ENCODE data around the gene LRP2.
"Not testable (repeated sequence)": the region's sequence is repeated elsewhere in the genome, so short reads cannot be mapped to it uniquely, and the experiment has no call there.

Gene LRP2

DNA sequence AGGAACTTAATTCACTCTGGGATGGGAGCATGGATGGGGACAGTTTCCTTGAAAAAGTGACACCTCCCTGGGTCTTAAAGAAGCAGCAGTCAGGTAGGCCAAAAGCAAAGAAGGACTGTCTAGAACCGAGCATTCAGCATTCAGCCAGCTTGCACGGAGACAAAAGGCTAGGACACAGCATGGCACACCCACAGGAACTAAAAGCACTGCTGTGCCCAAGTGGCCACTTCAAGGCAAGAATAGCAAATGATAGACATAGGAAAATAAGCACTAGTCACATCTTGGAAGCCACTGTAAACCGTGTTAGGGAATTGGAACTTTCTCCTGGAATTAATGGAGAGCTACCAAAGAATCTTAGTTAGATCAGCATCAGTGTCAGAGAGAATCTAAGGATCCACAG, 47.0 kb downstream of the LRP2 start:
- TF ChIP-seq EZH2phosphoT487 (IDR thresholded peaks at IDR 0.05; ENCODE audit: borderline replicate concordance), result no peak
- TF ChIP-seq, protein P1, sequence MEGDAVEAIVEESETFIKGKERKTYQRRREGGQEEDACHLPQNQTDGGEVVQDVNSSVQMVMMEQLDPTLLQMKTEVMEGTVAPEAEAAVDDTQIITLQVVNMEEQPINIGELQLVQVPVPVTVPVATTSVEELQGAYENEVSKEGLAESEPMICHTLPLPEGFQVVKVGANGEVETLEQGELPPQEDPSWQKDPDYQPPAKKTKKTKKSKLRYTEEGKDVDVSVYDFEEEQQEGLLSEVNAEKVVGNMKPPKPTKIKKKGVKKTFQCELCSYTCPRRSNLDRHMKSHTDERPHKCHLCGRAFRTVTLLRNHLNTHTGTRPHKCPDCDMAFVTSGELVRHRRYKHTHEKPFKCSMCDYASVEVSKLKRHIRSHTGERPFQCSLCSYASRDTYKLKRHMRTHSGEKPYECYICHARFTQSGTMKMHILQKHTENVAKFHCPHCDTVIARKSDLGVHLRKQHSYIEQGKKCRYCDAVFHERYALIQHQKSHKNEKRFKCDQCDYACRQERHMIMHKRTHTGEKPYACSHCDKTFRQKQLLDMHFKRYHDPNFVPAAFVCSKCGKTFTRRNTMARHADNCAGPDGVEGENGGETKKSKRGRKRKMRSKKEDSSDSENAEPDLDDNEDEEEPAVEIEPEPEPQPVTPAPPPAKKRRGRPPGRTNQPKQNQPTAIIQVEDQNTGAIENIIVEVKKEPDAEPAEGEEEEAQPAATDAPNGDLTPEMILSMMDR (conservative IDR thresholded peaks at IDR 0.05; ENCODE audit: low read length), result no peak
- H3K9ac ChIP-seq (ENCODE audit: low read depth, low read length, poor library complexity, severe bottlenecking), result no peak overlapping the region

DNA sequence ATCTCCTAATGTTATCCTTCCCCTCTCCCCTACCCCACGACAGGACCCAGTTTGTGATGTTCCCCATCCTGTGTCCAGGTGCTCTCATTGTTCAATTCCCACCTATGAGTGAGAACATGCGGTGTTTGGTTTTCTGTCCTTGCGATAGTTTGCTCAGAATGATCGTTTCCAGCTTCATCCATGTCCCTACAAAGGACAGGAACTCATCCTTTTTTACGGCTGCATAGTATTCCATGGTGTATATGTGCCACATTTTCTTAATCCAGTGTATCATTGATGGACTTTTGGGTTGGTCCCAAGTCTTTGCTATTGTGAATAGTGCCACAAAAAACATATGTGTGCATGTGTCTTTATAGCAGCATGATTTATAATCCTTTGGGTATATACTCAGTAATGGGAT, 54.0 kb downstream of the LRP2 start:
- not testable (repeated sequence) for H3K9ac ChIP-seq (ENCODE audit: low read depth, low read length, poor library complexity, severe bottlenecking); H3K9me2 ChIP-seq (replicated peaks; ENCODE audit: low read depth, low read length); H3K9me3 ChIP-seq (ENCODE audit: insufficient read depth, low read depth, low read length); H4K20me1 ChIP-seq (ENCODE audit: insufficient read depth, low read length, poor library complexity, severe bottlenecking); H3F3A ChIP-seq (ENCODE audit: low read depth); H2AFZ ChIP-seq (ENCODE audit: low read length); H3K4me1 ChIP-seq (ENCODE audit: insufficient read depth, low read length, poor library complexity, severe bottlenecking); H3K79me2 ChIP-seq (ENCODE audit: insufficient read depth, low read length); H3K4me2 ChIP-seq (ENCODE audit: low read depth, low read length, poor library complexity, severe bottlenecking); H3K27me3 ChIP-seq (ENCODE audit: insufficient read depth, low read length, poor library complexity, severe bottlenecking); H3K36me3 ChIP-seq (ENCODE audit: insufficient read depth, low read length); H3K4me3 ChIP-seq (ENCODE audit: low read length, poor library complexity, severe bottlenecking)

More for the DNA sequence above, 47.0 kb downstream of the LRP2 start:
- no peaks in the 10 kb centered on the region for H4K20me1 ChIP-seq (ENCODE audit: insufficient read depth, low read length, poor library complexity, severe bottlenecking)
- H3K4me3 ChIP-seq (ENCODE audit: low read length, poor library complexity, severe bottlenecking), result no peak overlapping the region
- H3K9me3 ChIP-seq (ENCODE audit: insufficient read depth, low read depth, low read length), result no peaks in the 10 kb centered on the region
- no peaks in the 10 kb centered on the region for H3K36me3 ChIP-seq (ENCODE audit: insufficient read depth, low read length)
- no peaks in the 10 kb centered on the region for H3K4me1 ChIP-seq (ENCODE audit: insufficient read depth, low read length, poor library complexity, severe bottlenecking)
- peaks cover 5% of the 10 kb centered on the region for H3K27me3 ChIP-seq (ENCODE audit: insufficient read depth, low read length, poor library complexity, severe bottlenecking)
- no peak overlapping the region for H2AFZ ChIP-seq (ENCODE audit: low read length)
- no peaks in the 10 kb centered on the region for H3K9me2 ChIP-seq (replicated peaks; ENCODE audit: low read depth, low read length)
- no peaks in the 10 kb centered on the region for H3F3A ChIP-seq (ENCODE audit: low read depth)
- H3K4me2 ChIP-seq (ENCODE audit: low read depth, low read length, poor library complexity, severe bottlenecking), result no peak overlapping the region
- no peaks in the 10 kb centered on the region for H3K79me2 ChIP-seq (ENCODE audit: insufficient read depth, low read length)

DNA sequence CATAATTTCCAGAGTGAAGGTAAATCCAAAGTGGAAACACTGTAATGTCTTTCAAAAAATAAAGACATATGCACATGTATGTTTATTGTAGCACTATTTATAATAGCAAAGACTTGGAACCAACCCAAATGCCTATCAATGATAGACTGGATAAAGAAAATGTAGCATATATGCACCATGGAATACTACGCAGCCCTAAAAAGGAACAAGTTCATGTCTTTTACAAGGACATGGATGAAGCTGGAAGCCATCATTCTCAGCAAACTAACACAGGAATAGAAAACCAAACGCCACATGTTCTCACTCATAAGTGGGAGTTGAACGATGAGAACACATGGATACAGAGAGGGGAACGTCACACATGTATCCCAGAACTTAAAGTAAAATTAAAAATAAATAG, 57.6 kb downstream of the LRP2 start:
- not testable (repeated sequence) for H3K4me1 ChIP-seq (ENCODE audit: insufficient read depth, low read length, poor library complexity, severe bottlenecking); H3K79me2 ChIP-seq (ENCODE audit: insufficient read depth, low read length); H3F3A ChIP-seq (ENCODE audit: low read depth); H3K4me2 ChIP-seq (ENCODE audit: low read depth, low read length, poor library complexity, severe bottlenecking); H3K36me3 ChIP-seq (ENCODE audit: insufficient read depth, low read length); H4K20me1 ChIP-seq (ENCODE audit: insufficient read depth, low read length, poor library complexity, severe bottlenecking); H3K9me2 ChIP-seq (replicated peaks; ENCODE audit: low read depth, low read length); H3K4me3 ChIP-seq (ENCODE audit: low read length, poor library complexity, severe bottlenecking); H3K27me3 ChIP-seq (ENCODE audit: insufficient read depth, low read length, poor library complexity, severe bottlenecking); H3K9ac ChIP-seq (ENCODE audit: low read depth, low read length, poor library complexity, severe bottlenecking); H3K9me3 ChIP-seq (ENCODE audit: insufficient read depth, low read depth, low read length); H2AFZ ChIP-seq (ENCODE audit: low read length)

DNA sequence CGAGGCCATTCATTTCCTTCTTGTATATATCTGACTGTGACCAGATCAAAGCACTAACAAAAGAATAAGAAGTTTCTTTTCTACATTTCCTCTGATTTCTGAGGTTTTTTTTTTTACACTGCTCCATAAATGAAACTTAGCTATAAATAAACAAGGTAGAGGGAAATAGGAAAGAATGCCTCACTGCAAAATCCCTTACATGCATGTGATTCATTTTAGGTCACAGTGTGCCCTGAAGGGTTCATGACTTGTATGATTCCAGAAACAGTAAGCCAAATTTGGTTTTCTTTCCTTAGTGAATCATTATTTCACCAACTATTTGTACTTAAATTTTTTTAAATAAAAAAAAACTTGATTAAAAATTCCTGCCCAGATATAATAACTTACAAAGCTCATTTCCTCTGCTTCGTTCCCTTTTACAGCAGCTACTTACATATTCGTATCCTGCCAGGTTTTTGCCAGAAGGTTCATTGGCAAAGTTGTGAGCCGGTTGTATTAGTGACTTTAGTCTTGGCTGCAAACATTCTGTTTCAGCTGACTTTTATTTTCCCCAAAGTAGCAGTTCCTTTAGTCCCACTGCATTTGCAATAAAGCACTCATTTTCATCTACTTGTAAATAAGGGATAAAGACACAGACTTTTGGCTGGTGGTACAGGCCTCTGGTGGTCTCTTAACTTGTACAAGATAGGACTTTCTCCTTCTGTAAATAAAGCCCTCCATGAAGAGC, 58.6 kb downstream of the LRP2 start:
- Histone ChIP-seq H3K4me2 (ENCODE audit: low read depth, low read length, poor library complexity, severe bottlenecking) (no peak overlapping the region), H4K20me1 (ENCODE audit: insufficient read depth, low read length, poor library complexity, severe bottlenecking) (no peaks in the 10 kb centered on the region), H3K9me2 (replicated peaks; ENCODE audit: low read depth, low read length) (no peaks in the 10 kb centered on the region), H3K36me3 (ENCODE audit: insufficient read depth, low read length) (no peaks in the 10 kb centered on the region), H3K4me1 (ENCODE audit: insufficient read depth, low read length, poor library complexity, severe bottlenecking) (no peaks in the 10 kb centered on the region), H3K4me3 (ENCODE audit: low read length, poor library complexity, severe bottlenecking) (no peak overlapping the region), H3K9me3 (ENCODE audit: insufficient read depth, low read depth, low read length) (no peaks in the 10 kb centered on the region), H3F3A (ENCODE audit: low read depth) (no peaks in the 10 kb centered on the region), H3K27me3 (ENCODE audit: insufficient read depth, low read length, poor library complexity, severe bottlenecking) (peaks cover 12% of the 10 kb centered on the region), H3K79me2 (ENCODE audit: insufficient read depth, low read length) (no peaks in the 10 kb centered on the region), H3K9ac (ENCODE audit: low read depth, low read length, poor library complexity, severe bottlenecking) (no peak overlapping the region), H2AFZ (ENCODE audit: low read length) (peak overlapping the region; percentile 23; the same call in 1 of the 2 replicates)
- TF ChIP-seq EZH2phosphoT487 (IDR thresholded peaks at IDR 0.05; ENCODE audit: borderline replicate concordance), result no peak
- TF ChIP-seq, protein P1 (conservative IDR thresholded peaks at IDR 0.05; ENCODE audit: low read length), result no peak

Data from Loucy (cell line).